ENCODE measurements around the gene VWA5A. TPM values are rescaled to one million over a fixed set of nuclear protein-coding genes. Genes with fewer than 3 reads are reported as not detected.

VWA5A gene
- total and polyA plus RNA-seq, 2 of the 13 experiments (the other 11 are each of a cell fraction or from before 2014, with no cell fraction given): 1.3 to 1.8 TPM

GRCh38 chr11:124122123-124122522 is 6.9 kb downstream of the VWA5A start:
- Histone ChIP-seq H3K4me3 (replicated peaks in 1 of 3; ENCODE audit: insufficient read depth in 1 of 3, low read depth in 2 of 3, low read length in 3 of 3) (no peak overlapping the region), H3K4me2 (ENCODE audit: low read depth, low read length) (no peak overlapping the region), H3K9me3 (ENCODE audit: low read length) (no peaks in the 10 kb centered on the region), H3K79me2 (ENCODE audit: insufficient read depth, low read length) (no peaks in the 10 kb centered on the region), H3K36me3 (replicated peaks in 1 of 2; ENCODE audit: control insufficient read depth in 1 of 2, insufficient read depth in 2 of 2, low read length in 2 of 2) (no peaks in the 10 kb centered on the region), H4K20me1 (ENCODE audit: insufficient read depth, low read length) (no peaks in the 10 kb centered on the region), H3K27ac (ENCODE audit: extremely low read length, insufficient read depth, low read length) (no peak overlapping the region), H2AFZ (ENCODE audit: low read length) (no peak overlapping the region), H3K27me3 (ENCODE audit: control insufficient read depth in 1 of 2, insufficient read depth in 2 of 2, low read length in 2 of 2) (no peaks in the 10 kb centered on the region), H3K4me1 (ENCODE audit: insufficient read depth, low read length) (no peaks in the 10 kb centered on the region), H3K9ac (ENCODE audit: insufficient read depth, low read depth, low read length) (no peak overlapping the region)
- BruUV-seq (replicated peaks): no TSS peak
- ChIA-PET POLR2A (no interaction called here), CTCF (ENCODE audit: low intra/inter-chr PET ratio, low total read pairs) (no interaction called here)
- 9% methylated on average over 1 of the region's 1 CpG for WGBS (ENCODE audit: low lambda C conversion rate)
- FAIRE-seq (no peak), ATAC-seq (no peak), DNase-seq (ENCODE audit: low spot score) (no peak)
- in situ Hi-C loops (cut with HindIII; ENCODE audit: extremely low pct_ligation_motif_present, low pct_unique_long_range_greater_than_20kb): no loop called here
- intact Hi-C loops (cut with micrococcal nuclease; ENCODE audit: unreplicated experiment): no loop called here
- TF ChIP-seq ZMAT3 (CRISPR knock-in tag; conservative IDR thresholded peaks at IDR 0.05): no peak
- TF ChIP-seq BHLHE40 (IDR thresholded peaks at IDR 0.05; ENCODE audit: low read length): no peak
- TF ChIP-seq DDIT3 (CRISPR knock-in tag; IDR thresholded peaks at IDR 0.05): no peak
- no peak for TF ChIP-seq AHR (CRISPR knock-in tag; IDR thresholded peaks at IDR 0.05)
- TF ChIP-seq KMT2B (CRISPR knock-in tag; IDR thresholded peaks at IDR 0.05): no peak
- TF ChIP-seq SMYD3 (CRISPR knock-in tag; IDR thresholded peaks at IDR 0.05): no peak
- no peak for TF ChIP-seq CENPT (CRISPR knock-in tag; IDR thresholded peaks at IDR 0.05; ENCODE audit: low read depth)
- no peak for TF ChIP-seq YEATS4 (CRISPR knock-in tag; IDR thresholded peaks at IDR 0.05; ENCODE audit: borderline replicate concordance)
- TF ChIP-seq SOX13 (IDR thresholded peaks at IDR 0.05): no peak
- TF ChIP-seq SOX13 (CRISPR knock-in tag; conservative IDR thresholded peaks at IDR 0.05 in 1 of 2, IDR thresholded peaks at IDR 0.05 in 1 of 2): no peak
- TF ChIP-seq MED13 (CRISPR knock-in tag; IDR thresholded peaks at IDR 0.05): no peak
- TF ChIP-seq LCORL (IDR thresholded peaks at IDR 0.05): no peak
- no peak for TF ChIP-seq LCORL (CRISPR knock-in tag; IDR thresholded peaks at IDR 0.05)
- no peak for TF ChIP-seq REXO4 (CRISPR knock-in tag; IDR thresholded peaks at IDR 0.05; ENCODE audit: borderline replicate concordance)
- TF ChIP-seq RBM22 (optimal IDR thresholded peaks at IDR 0.05; ENCODE audit: low read length): no peak
- TF ChIP-seq TAF15 (IDR thresholded peaks at IDR 0.05; ENCODE audit: low read depth, low read length, poor library complexity, severe bottlenecking): no peak
- TF ChIP-seq NFE2L1 (CRISPR knock-in tag; IDR thresholded peaks at IDR 0.05; ENCODE audit: borderline replicate concordance): no peak
- no peak for TF ChIP-seq ZNF382 (CRISPR knock-in tag; IDR thresholded peaks at IDR 0.05; ENCODE audit: borderline replicate concordance)
- TF ChIP-seq GLMP (CRISPR knock-in tag; IDR thresholded peaks at IDR 0.05; ENCODE audit: borderline replicate concordance): no peak
- TF ChIP-seq ZNF232 (CRISPR knock-in tag; IDR thresholded peaks at IDR 0.05; ENCODE audit: borderline replicate concordance): no peak

Data from HepG2 (cell line).